ENCODE results near the gene SEC16A.

The SEC16A gene

DNA sequence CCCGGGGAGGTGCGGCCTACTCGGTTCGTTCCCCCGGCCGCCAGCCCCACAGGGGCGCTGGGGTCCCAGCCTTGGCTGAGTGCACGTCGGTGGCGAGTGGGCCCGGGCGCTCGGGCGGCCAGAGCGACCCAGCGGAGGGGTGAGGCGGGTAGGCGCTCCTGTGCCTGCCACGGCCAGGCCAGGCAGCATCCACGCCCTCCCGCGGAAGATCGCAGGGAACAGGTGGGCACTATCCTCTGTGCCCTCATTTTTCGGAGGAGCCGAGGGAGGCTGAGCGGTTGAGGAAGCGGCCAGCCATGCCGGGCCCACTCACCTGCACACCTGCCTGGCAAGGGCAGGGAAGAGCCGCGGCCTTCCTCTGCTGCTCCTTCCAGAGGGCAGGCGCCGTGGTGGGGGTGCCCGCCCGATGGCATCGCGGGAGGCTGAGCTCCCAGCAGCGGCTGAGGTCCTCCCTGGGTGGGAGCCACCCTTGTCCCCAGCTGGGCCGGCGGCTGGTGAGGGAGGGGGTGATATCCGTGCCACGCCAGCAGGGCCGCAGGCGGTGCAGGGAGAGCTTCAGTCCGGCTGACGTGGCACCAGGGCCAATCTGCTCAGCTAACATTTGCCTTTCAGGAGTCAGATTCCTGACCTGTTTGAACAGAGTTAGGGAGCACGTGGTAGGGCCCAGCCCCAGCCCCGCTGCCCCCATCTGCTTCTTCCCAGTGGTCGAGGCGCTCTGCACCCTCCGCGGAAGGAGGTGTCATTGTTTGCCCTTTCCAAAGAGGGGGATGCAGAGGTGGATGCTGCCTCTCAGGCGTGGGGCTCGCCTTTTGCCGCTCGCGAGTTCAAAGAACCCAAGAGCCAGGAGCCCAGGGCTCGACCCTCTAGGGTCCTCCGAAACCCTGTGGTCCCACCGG lies 1.6 kb upstream of the SEC16A start:
- no peak for DNase-seq

DNA sequence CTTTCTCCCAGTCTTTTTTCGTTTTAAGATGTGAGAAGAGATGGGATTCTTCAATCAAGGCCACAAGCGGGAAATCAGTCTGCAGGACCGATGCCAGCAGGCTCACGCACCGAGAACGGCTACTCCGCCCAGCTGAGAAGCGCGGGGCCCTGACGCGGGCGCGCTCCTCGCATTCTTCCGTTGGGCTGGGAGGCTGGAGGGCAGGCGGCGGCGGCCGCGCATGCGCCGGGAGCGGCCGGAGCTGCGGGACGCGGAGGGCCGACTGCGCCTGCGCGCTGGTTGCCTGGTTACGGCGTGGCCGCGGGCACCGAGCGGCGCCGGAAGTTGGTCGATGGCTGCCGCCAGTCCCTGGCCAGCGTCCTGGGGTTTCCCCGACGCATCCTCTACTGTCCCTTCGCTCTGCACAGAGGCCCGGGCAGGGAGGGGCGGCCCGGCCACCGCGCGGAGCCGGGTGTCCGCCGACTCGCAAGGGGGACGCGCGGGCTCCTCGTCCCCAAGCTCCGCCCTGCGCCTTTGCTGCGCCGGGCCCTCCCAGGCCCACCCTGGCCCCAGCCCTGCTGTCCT lies 831 bp upstream of the SEC16A start:
- peak; percentile 93 to 97 for DNase-seq

- DNase-seq = peak in 1 of 2 experiments; percentile 48
Measured at GRCh38 chr9:136482046-136482792, 621 bp downstream of the SEC16A start.

DNA sequence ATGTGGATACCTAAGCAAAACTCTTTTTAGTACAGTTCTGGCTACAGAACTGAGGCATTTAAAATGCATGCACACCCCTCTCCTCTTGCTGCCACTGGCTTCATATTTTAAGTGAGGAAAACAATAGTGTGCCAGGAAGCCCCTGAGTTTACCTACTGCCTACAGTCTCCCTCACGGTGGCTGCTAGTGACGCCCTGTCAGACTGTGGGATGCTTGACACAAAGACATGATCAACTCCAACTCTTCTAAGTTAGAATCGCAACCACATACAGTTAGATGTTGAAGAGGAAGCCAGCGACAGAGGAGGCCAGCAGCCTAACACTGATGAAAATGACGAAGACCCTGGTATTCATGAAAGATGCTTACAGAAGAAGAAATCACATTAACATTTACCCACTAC lies 1.3 kb downstream of the SEC16A start:
- DNase-seq = no peak

- no peak for DNase-seq
Measured at GRCh38 chr9:136476369-136477150, 6.3 kb downstream of the SEC16A start.

DNA sequence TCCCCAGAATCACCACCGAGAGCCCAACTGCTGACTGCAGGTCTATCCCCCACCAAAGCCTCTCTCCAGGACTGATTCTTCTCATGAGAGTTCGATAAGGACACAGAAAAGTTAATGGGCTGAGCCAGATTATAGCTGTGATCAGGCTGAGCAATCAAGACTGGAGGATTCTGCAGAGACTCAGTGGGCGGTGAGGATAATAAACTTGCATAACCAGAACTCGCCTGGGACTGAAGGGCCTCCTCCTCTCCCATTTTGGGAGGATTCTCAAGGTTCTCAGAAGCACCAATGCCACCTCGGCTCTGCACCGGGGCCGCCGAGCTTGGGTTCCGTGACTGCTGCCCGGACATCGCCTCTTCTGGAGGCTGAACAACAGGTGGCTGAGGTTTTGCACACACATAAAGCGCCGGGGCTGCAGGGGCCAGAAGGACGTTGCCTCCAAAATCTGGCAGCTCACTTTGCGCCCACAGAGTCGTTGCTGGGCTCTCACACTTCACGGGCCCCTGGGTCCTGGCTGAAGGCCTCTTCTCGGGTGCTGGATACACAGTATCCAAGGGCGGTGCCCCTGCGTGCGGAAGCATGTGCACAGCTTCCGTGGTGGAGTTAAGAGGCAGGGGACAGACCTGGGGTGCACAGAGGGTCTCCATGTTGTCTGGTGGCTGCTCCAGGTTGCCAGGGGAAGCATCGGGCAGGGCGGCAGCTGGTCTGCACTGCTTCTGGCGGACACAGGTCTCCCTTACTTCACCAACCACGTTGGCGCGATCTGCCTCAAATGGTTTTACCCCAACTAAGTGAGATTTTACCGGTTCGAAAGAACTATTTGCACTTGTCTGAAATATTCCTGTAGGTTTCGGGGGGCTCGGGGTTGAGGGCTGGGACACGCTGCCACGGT lies 7.6 kb downstream of the SEC16A start:
- no peak for DNase-seq

DNA sequence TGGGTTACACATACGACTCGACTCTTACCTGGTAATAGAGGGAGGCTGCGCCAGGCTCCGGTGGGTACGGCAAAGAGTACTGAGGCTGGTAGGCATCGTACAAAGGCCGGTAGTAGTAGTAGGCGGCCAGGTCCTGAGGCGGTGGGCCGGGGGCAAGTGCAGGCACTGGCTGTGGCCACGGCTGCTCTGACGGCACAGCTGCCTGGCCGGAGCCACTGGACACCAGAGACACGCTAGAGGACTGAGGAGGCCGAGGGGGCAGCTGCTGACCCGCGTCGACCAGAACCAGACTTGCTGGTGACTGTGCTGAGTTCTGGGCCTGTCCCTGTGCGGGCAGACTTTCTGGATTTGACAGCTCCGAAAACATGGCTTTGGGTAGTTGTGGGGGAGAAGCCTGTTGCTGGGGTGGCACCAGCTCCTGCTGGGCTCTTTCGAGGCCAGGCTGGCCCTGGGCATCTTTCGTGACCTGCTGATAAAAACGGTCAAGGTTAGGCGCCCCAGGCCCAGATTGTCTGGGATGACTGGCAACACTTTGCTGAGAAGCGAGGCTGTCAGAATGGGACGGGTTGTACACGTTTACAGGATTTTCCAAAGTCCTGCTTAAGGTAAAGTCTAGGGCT lies 8.7 kb downstream of the SEC16A start:
- no peak for DNase-seq

DNA sequence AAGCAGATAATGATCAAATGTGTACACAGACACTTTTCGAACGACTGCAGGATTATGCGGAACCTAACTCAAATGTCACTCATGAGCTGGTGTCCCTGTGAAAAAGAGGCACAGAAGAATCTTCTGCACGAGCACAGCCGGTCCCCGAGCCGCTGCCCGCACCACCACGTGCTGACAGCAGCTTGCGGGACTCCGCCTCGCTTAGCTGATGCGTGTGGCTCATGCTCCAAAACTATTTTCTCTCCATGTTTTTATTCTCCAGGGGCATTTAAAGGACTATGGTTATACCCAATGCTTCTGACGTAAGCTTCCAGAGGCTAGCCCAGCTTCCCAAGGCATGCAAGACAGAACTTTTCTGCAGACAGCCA lies 9.5 kb downstream of the SEC16A start:
- DNase-seq = no peak

GRCh38 chr9:136472640-136473353 lies 10.0 kb downstream of the SEC16A start:
- DNase-seq = no peak

- no peak for DNase-seq
Measured at GRCh38 chr9:136471802-136472487, 10.9 kb downstream of the SEC16A start.

DNA sequence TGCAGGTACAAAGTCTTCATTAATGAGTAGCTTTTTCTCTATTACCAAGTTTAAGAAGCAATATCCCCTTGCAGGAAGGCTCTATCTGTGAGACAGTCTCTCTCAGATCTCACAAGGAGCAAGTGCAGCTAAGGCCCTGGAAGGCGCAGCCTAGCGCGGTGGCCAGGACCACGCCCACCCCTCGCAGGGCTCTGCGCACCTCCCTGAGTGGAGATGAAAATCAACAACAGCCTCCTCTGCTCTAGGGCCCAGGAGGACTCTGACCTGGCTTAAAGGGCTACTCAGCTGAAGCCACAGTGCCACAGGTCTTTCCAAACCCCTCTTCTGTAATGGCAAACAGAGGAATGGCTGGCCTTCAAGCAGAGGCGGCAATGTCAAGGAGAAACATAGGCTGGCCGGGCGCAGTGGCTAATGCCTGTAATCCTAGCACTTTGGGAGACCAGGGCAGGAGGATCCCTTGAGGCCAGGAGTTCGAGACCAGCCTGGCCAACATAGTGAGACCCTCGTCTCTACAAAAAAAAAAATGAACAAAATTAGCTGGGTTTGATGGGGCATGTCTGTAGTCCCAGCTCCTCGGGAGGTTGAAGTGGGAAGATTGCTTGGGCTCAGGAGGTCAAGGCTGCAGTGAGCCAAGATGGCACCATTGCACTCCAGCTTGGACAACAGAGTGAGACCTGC lies 11.9 kb downstream of the SEC16A start:
- DNase-seq = no peak

- DNase-seq = no peak
Measured at GRCh38 chr9:136470356-136470755, 12.5 kb downstream of the SEC16A start.

DNA sequence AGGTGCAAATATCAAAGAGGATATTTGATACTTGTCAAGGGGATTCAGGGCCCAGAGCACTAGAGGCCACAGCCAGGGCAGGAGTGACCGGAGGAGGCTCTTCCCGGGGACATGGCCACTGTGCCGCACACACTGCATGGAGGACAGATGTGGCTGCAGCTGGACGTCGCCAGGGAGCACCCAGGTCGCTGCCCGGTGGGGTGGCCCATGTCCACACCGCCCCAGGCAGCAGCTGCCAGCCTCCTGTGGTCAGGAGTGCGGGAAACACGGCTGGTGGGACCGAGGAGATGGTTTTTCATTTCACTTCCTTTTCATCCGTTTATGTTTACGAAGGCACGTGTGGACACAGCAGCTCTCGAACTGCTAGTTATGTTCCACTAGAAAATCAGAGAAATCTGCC lies 15.1 kb downstream of the SEC16A start:
- no peak for DNase-seq

GRCh38 chr9:136466155-136466541 lies 16.7 kb downstream of the SEC16A start:
- no peak for DNase-seq

DNA sequence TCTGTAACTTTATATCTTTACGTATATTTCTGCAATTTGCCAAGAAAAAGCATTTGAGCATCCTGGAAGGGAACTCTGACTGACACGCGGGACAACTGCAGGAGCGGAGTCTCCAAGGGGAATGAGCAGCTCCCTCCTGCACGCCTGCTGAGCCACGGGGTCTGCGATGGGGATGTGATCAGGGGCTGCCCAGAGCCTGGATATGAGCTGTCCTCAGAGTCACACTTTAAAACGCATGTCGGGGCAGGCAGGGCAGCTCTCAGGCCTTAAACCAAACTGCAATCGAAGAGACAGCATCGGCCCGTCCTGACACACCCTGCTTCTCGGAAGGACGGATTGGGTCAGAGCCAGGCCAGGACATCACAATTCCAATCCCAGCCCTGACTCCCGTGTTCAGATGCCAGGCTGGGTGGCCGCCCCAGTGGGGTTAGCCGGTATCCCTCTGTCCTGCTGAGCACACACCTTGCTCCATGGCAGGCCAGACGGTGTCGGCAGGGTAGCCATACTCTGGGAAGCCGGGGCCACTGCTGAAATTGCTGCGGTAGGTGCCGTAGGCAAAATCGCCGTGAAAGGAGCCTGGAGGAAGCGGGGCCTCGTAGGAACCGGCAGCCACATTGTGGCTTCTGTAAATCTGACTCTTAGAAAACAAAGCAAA lies 17.2 kb downstream of the SEC16A start:
- DNase-seq = no peak

DNA sequence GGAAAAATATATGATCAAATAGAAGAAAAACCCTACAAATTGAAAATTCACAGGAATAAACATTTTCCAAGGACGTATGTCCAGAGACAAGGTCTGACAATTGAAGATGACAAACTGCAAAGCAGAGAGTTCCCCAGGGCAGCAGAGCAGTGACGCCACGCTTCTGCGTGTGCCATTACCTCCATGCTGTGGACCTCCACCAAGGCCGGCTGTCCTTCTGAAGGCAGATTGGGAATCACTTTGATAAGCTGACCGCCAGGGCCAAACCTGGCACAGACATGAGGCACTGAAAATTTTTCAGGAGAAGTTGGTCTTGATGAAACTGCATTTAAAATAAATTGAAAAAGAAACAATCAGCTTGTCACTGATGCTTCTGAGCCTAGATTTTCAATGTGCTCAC lies 18.6 kb downstream of the SEC16A start:
- DNase-seq = no peak

DNA sequence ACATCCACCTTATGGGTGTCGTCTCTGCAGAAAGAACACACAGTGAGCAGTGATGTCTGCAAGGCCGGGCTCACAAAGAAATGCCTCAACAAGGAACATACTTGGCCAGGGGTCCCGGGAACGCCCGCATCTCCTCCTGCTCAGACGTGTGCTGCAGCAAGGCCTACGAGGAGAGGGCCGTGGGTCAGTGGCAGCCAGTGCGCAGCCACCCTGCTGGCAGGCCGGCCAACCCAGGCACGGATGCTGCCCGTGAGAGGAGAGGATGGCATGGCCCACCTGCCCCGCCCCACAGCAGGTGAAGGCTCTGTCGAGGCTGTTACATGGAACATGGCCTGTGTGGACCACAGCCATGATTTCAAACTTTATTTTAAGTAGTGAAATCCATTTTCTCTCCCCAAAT lies 19.3 kb downstream of the SEC16A start:
- no peak for DNase-seq

GRCh38 chr9:136462664-136463063 lies 20.2 kb downstream of the SEC16A start:
- no peak for DNase-seq

- no peak for DNase-seq
Measured at GRCh38 chr9:136460772-136461325, 22.0 kb downstream of the SEC16A start.

All from activated T-cell treated with anti-CD3 and anti-CD28 coated beads, Interleukin-2, amount 50 U/mL, for 48 hours (primary cell).